GM12878 (cell line): ENCODE results near the gene BTBD19. TPM values are rescaled to one million over a fixed set of nuclear protein-coding genes. Genes with fewer than 3 reads are reported as not detected.

Source experiments
- ATAC-seq: fragments of 200-7000 bp; cut with Tn5 transposase; 3 replicates; pipeline ENCODE4 v1.9.1; 2020; ENCODE audit warnings: mild to moderate bottlenecking, moderate library complexity
- BruUV-seq: library from RNA; stranded (reverse); fragments of 400-500 nt; replicated peaks from 2 replicates; lab custom pipeline; 2021; lab: Mats Ljungman, UMichigan
- CTCF ChIA-PET: fragments of 300-600 bp; sonication (Branson Sonifier 250); formaldehyde crosslinking; extraction: SDS; loops from one replicate; lab custom pipeline; 2021; ENCODE audit warnings: inconsistent platforms; lab: Yijun Ruan, JAX
- POLR2A ChIA-PET: fragments of 350-600 bp; formaldehyde crosslinking; extraction: SDS; loops from one replicate; lab custom pipeline; 2021; ENCODE audit warnings: inconsistent platforms; lab: Charles Lee
- RAD21 ChIA-PET: fragments of 300-600 bp; sonication (Branson Sonifier 250); formaldehyde crosslinking; loops from one replicate; lab custom pipeline; 2023; ENCODE audit warnings: antibody characterized with exemption; ENCODE audit not compliant: unreplicated experiment; lab: Charles Lee
- SMC1A ChIA-PET: fragments of 300-600 bp; sonication (Branson Sonifier 250); formaldehyde crosslinking; loops from one replicate; lab custom pipeline; 2023; ENCODE audit not compliant: unreplicated experiment, uncharacterized antibody; lab: Charles Lee
- DNase-seq: peaks from one replicate; pipeline ENCODE4 v3.0.0-alpha.2; 2011; ENCODE audit warnings: low read depth, low spot score
- FAIRE-seq: peaks from 3 replicates; lab custom pipeline; 2011; peaks lifted over from hg19 to GRCh38; lab: Jason Lieb, UNC
- H2AFZ ChIP-seq: 2 replicates; pipeline ENCODE4 v1.6.0; 2011; ENCODE audit warnings: low read depth, low read length, control low read depth; ENCODE audit not compliant: control insufficient read depth
- H3K27ac ChIP-seq: 2 replicates; pipeline ENCODE4 v1.5.1; 2011; ENCODE audit warnings: control low read depth; ENCODE audit not compliant: control insufficient read depth, insufficient read depth
- H3K27me3 ChIP-seq, 2 experiments: replicated peaks in 1 of 2; 2 replicates each; pipeline versions ENCODE4 v1.6.0 to v1.6.1; 2011; ENCODE audit warnings: low read length in 1 of 2; ENCODE audit not compliant: control insufficient read depth in 2 of 2, insufficient read depth in 2 of 2
- H3K36me3 ChIP-seq, 2 experiments: 2 replicates each; pipeline ENCODE4 v1.5.1; 2011; ENCODE audit warnings: low read length in 1 of 2; ENCODE audit not compliant: control insufficient read depth in 2 of 2, insufficient read depth in 2 of 2
- H3K4me1 ChIP-seq: 2 replicates; pipeline ENCODE4 v1.6.1; 2011; ENCODE audit warnings: mild to moderate bottlenecking, low read length, moderate library complexity, mixed read lengths; ENCODE audit not compliant: control insufficient read depth, insufficient read depth
- H3K4me2 ChIP-seq: 2 replicates; pipeline ENCODE4 v1.6.0; 2011; ENCODE audit warnings: control low read depth; ENCODE audit not compliant: control insufficient read depth, insufficient read depth
- H3K4me3 ChIP-seq: fragments of 200-600 bp; sonication (generic); 2 replicates; pipeline ENCODE4 v1.5.1; 2016
- H3K79me2 ChIP-seq: 2 replicates; pipeline ENCODE4 v1.6.0; 2011; ENCODE audit warnings: low read length; ENCODE audit not compliant: control insufficient read depth, insufficient read depth
- H3K9ac ChIP-seq: 2 replicates; pipeline ENCODE4 v1.8.0; 2011; ENCODE audit warnings: low read length, control low read depth, mixed read lengths; ENCODE audit not compliant: control insufficient read depth, insufficient read depth
- H3K9me3 ChIP-seq: replicated peaks from 3 replicates; pipeline ENCODE4 v1.5.1; 2011; ENCODE audit warnings: mild to moderate bottlenecking, low read length; ENCODE audit not compliant: control insufficient read depth, insufficient read depth
- H4K20me1 ChIP-seq: 2 replicates; pipeline ENCODE4 v1.6.0; 2011; ENCODE audit not compliant: control insufficient read depth, insufficient read depth
- EP300 ChIP-seq, 2 experiments: fragments of 150-350 bp in 1 of 2; IDR thresholded peaks; 2 replicates each; pipeline ENCODE4 v1.6.1; 2011 to 2012; ENCODE audit warnings: low read depth in 2 of 2, low read length in 2 of 2, borderline replicate concordance in 1 of 2, improper control_type of control experiment in 1 of 2, inconsistent platforms in 1 of 2; ENCODE audit not compliant: control insufficient read depth in 1 of 2
- JUND ChIP-seq: IDR thresholded peaks from 2 replicates; pipeline ENCODE4 v1.6.1; 2012; ENCODE audit warnings: low read depth, mild to moderate bottlenecking, low read length, improper control_type of control experiment, moderate library complexity
- MYB ChIP-seq: fragments of 150-350 bp; IDR thresholded peaks from 2 replicates; pipeline ENCODE4 v1.6.1; 2014; ENCODE audit warnings: mild to moderate bottlenecking, low read depth, low read length, borderline replicate concordance
- NFYA ChIP-seq: IDR thresholded peaks from 2 replicates; pipeline ENCODE4 v1.6.1; 2011; ENCODE audit warnings: low read depth, mild to moderate bottlenecking, low read length, improper control_type of control experiment, borderline replicate concordance
- POLR2AphosphoS5 ChIP-seq: IDR thresholded peaks from 2 replicates; pipeline ENCODE4 v1.6.1; 2011; ENCODE audit warnings: mild to moderate bottlenecking, low read length, inconsistent platforms
- RUNX3 ChIP-seq: IDR thresholded peaks from 2 replicates; pipeline ENCODE4 v1.6.1; 2012; ENCODE audit warnings: low read length, inconsistent platforms
- SPI1 ChIP-seq: IDR thresholded peaks from 2 replicates; pipeline ENCODE4 v1.6.1; 2011; ENCODE audit warnings: low read depth, mild to moderate bottlenecking, low read length, moderate library complexity, borderline replicate concordance; ENCODE audit not compliant: insufficient read depth
- WGBS: methylation state at CpG from one replicate; pipeline ENCODE4 v1.1.6; 2016; ENCODE audit warnings: low lambda C conversion rate; ENCODE audit not compliant: insufficient replicate concordance, insufficient coverage; ENCODE audit errors: missing lambda C conversion rate; 5-methylcytosine and 5-hydroxymethylcytosine counted together
- in situ Hi-C: fragments of 300-500 bp; cut with MboI; formaldehyde crosslinking; loops from 9 replicates; pipeline ENCODE4 v1.14.3; 2018; ENCODE audit warnings: mixed read lengths
- intact Hi-C: fragments of 100-400 bp; cut with micrococcal nuclease; formaldehyde crosslinking; loops from one replicate; pipeline ENCODE4 v1.14.2; 2022; ENCODE audit not compliant: unreplicated experiment
- polyA plus RNA-seq, 11 experiments: library from polyadenylated mRNA; depleted of rRNA in 4 of 11; unstranded in 6 of 11; stranded (reverse) in 5 of 11; fragments of >200 nt; fragmentation: Nextera tagmentation in 4 of 11; fragmentation: Illumina TruSeq in 1 of 11; extraction: Ambion mirVana in 4 of 11; extraction: Trizol in 1 of 11; gene quantifications; 1 replicate in 1 of 11; 2 replicates in 10 of 11; pipeline versions ENCODE4 v1.2.1 to v1.2.3, GENCODE V29; 2011 to 2016; ENCODE audit warnings: inconsistent platforms in 2 of 11, missing spikeins in 2 of 11, low read depth in 1 of 11
- total RNA-seq, 4 experiments: library from RNA; depleted of rRNA in 3 of 4; stranded (reverse); fragments of >200 nt in 3 of 4; fragmentation: Illumina TruSeq in 1 of 4; extraction: Trizol in 1 of 4; gene quantifications; 2 replicates each; pipeline versions ENCODE4 v1.2.1 to v1.2.3, GENCODE V29; 2013 to 2021

BTBD19 gene
- total and polyA plus RNA-seq, 10 of the 15 experiments (the other 5 are each of a cell fraction or from before 2014, with no cell fraction given): 0.13 to 2.7 (median 0.42) TPM

GRCh38 chr1:44803062-44803311, 5.3 kb upstream of the BTBD19 start:
- 93% methylated on average over 9 of the region's 9 CpGs for WGBS
- H3K4me1 ChIP-seq: peaks cover 30% of the 10 kb centered on the region
- no peak overlapping the region for H3K27ac ChIP-seq
- no peak for TF ChIP-seq EP300 (IDR thresholded peaks at IDR 0.05; ENCODE audit: borderline replicate concordance in 1 of 2, control insufficient read depth in 1 of 2, low read depth in 2 of 2, low read length in 2 of 2)
- no peak for TF ChIP-seq MYB
- no peak for TF ChIP-seq NFYA
- peaks cover 21% of the 10 kb centered on the region for H3K79me2 ChIP-seq
- in situ Hi-C loops (no loop called here), intact Hi-C loops (no loop called here)
- no peak overlapping the region for H3K9ac ChIP-seq
- RAD21 ChIA-PET: no interaction called here
- POLR2A ChIA-PET: interaction anchor here (1.2 to 6.9 kb wide), 4 partner anchors 11 to 81 kb away, joined by 3 to 56 read pairs (median 4); no protein-coding TSS in a partner anchor
- CTCF ChIA-PET: no interaction called here
- H3K27me3 ChIP-seq: no peaks in the 10 kb centered on the region
- no peak overlapping the region for H2AFZ ChIP-seq
- SMC1A ChIA-PET: no interaction called here
- FAIRE-seq: no peak
- no peak overlapping the region; the same call in 1 of the 2 replicates for H3K4me2 ChIP-seq
- peaks cover 6 to 9% of the 10 kb centered on the region in 2 experiments for H3K36me3 ChIP-seq
- no peak overlapping the region for H3K4me3 ChIP-seq
- ATAC-seq: no peak
- no TSS peak for BruUV-seq
- H3K9me3 ChIP-seq: no peaks in the 10 kb centered on the region
- no peak for DNase-seq
- no peaks in the 10 kb centered on the region for H4K20me1 ChIP-seq

- intact Hi-C loops: no loop called here
- no peak overlapping the region for H3K9ac ChIP-seq
Measured at GRCh38 chr1:44803312-44804095, 4.8 kb upstream of the BTBD19 start.

More at GRCh38 chr1:44803312-44804095, 4.8 kb upstream of the BTBD19 start:
- SMC1A ChIA-PET: no interaction called here
- H4K20me1 ChIP-seq: no peaks in the 10 kb centered on the region
- no peak overlapping the region for H3K4me3 ChIP-seq
- H3K79me2 ChIP-seq: peaks cover 21% of the 10 kb centered on the region
- H3K4me2 ChIP-seq: no peak overlapping the region; the same call in 1 of the 2 replicates
- no peak overlapping the region for H3K27ac ChIP-seq
- peaks cover 6 to 9% of the 10 kb centered on the region in 2 experiments for H3K36me3 ChIP-seq
- no peaks in the 10 kb centered on the region for H3K27me3 ChIP-seq
- TF ChIP-seq SPI1 (no peak), JUND (no peak), POLR2AphosphoS5 (0 out of 2 replicates have a peak, but pooled peaks have one; percentile 23), RUNX3 (no peak)
- peaks cover 36% of the 10 kb centered on the region for H3K4me1 ChIP-seq
- BruUV-seq: no TSS peak
- ATAC-seq (no peak), FAIRE-seq (no peak), DNase-seq (no peak)
- POLR2A ChIA-PET: interaction anchor here (0.6 to 1.3 kb wide), 4 partner anchors 10 to 82 kb away, joined by 3 to 4 read pairs (median 4); no protein-coding TSS in a partner anchor
- RAD21 ChIA-PET: no interaction called here
- CTCF ChIA-PET: no interaction called here
- H3K9me3 ChIP-seq: no peaks in the 10 kb centered on the region
- no peak overlapping the region for H2AFZ ChIP-seq
- WGBS: 92% methylated on average over 13 of the region's 13 CpGs
- in situ Hi-C loops: no loop called here
